ENCODE results near the gene FAR1.

DNA sequence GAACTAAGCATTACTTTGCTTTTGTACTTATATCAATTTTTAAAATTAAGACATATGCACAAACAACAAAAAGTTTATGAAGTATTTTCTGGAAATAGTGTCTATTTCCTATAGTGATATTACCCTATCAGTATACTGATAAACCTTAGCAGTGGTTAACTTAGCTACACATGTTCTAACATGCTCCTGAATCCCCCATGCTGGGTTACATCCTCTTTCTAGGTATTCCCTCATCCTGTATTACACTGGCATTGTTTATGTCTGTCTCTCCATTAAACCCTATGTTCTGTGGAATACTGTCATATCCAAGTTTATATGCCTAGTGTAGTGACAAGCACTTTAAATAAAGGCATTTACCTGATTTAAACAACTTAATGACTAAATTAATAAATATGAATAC, 1.8 kb upstream of the FAR1 start:
- TF ChIP-seq, protein P1, sequence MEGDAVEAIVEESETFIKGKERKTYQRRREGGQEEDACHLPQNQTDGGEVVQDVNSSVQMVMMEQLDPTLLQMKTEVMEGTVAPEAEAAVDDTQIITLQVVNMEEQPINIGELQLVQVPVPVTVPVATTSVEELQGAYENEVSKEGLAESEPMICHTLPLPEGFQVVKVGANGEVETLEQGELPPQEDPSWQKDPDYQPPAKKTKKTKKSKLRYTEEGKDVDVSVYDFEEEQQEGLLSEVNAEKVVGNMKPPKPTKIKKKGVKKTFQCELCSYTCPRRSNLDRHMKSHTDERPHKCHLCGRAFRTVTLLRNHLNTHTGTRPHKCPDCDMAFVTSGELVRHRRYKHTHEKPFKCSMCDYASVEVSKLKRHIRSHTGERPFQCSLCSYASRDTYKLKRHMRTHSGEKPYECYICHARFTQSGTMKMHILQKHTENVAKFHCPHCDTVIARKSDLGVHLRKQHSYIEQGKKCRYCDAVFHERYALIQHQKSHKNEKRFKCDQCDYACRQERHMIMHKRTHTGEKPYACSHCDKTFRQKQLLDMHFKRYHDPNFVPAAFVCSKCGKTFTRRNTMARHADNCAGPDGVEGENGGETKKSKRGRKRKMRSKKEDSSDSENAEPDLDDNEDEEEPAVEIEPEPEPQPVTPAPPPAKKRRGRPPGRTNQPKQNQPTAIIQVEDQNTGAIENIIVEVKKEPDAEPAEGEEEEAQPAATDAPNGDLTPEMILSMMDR (IDR thresholded peaks at IDR 0.05; ENCODE audit: insufficient read depth, low read length, poor library complexity, severe bottlenecking) = no peak
- no peak for TF ChIP-seq EZH2phosphoT487 (conservative IDR thresholded peaks at IDR 0.05; ENCODE audit: low read length)
